ENCODE results near the gene ALPG.

GRCh38 chr2:232447638-232448303 is 41.1 kb downstream of the ALPG start:
- TF ChIP-seq CTCF (IDR thresholded peaks at IDR 0.05; ENCODE audit: low read length), result no peak
- TF ChIP-seq EZH2 (IDR thresholded peaks at IDR 0.05; ENCODE audit: borderline replicate concordance, low read length), result no peak
